Gastrocnemius medialis (tissue), 4 donors: ENCODE data around the gene WDFY4.

Source experiments
- CTCF ChIP-seq, 5 experiments: fragments of 450-650 bp in 3 of 5; fragments of 200-600 bp in 2 of 5; sonication (generic) in 2 of 5; IDR thresholded peaks in 4 of 5; conservative IDR thresholded peaks in 1 of 5; 1 replicate in 4 of 5; 2 replicates in 1 of 5; pipeline ENCODE4 v1.5.1; 2016 to 2019; ENCODE audit warnings: antibody characterized with exemption in 5 of 5, mild to moderate bottlenecking in 3 of 5, moderate library complexity in 3 of 5
- POLR2A ChIP-seq, 2 donors: fragments of 450-650 bp; IDR thresholded peaks; one replicate each; pipeline ENCODE4 v1.6.1; 2017; ENCODE audit warnings: antibody characterized with exemption in 2 of 2, mild to moderate bottlenecking in 2 of 2, moderate library complexity in 2 of 2

DNA sequence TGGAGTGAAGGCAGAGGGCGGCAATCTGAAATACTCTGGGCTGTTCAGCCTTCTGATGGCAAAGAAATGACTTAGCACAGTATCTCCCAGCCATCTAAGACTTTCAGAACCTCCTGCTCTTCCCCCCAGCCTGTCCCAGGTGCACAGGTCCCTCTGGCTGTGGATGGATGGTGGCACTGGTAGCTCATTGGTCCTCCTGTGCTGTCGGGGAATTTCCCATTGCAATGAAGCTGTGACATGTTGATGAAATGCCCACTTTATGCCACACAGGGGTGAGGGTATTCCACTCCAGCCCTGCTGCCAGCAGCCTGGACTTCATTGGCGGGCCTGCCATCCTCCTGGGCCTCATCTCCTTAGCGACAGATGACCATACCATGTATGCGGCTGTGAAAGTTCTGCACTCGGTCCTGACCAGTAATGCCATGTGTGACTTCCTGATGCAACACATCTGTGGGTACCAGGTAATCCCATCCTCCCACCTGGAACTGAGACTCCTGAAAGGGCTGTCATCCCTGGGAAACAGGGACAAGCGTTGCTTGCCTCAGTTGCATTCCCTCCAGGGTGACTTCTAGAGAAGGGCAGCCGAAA, 105.9 kb downstream of the WDFY4 start:
- TF ChIP-seq CTCF (IDR thresholded peaks at IDR 0.05 in 4 of 5, conservative IDR thresholded peaks at IDR 0.05 in 1 of 5) (no peak), POLR2A (IDR thresholded peaks at IDR 0.05) (no peak)
